Suprapubic skin (tissue), 4 donors: Measurements from ENCODE around the gene PLAAT5.

Source experiments
- CTCF ChIP-seq, 2 donors: fragments of 200-600 bp in 1 of 2; fragments of 450-650 bp in 1 of 2; sonication (generic) in 1 of 2; IDR thresholded peaks; one replicate each; pipeline ENCODE4 v1.5.1; 2016 to 2019; ENCODE audit warnings: antibody characterized with exemption in 2 of 2, mild to moderate bottlenecking in 1 of 2, moderate library complexity in 1 of 2
- EP300 ChIP-seq: sonication (generic); formaldehyde crosslinking; IDR thresholded peaks from one replicate; pipeline ENCODE4 v1.6.1; 2017; ENCODE audit warnings: antibody characterized with exemption
- POLR2A ChIP-seq, 2 donors: fragments of 450-650 bp; IDR thresholded peaks; one replicate each; pipeline ENCODE4 v1.6.1; 2017; ENCODE audit warnings: antibody characterized with exemption in 2 of 2, mild to moderate bottlenecking in 2 of 2, moderate library complexity in 2 of 2
- POLR2AphosphoS5 ChIP-seq, 3 donors: sonication (generic); formaldehyde crosslinking; IDR thresholded peaks; one replicate each; pipeline ENCODE4 v1.6.1; 2017; ENCODE audit warnings: antibody characterized with exemption in 3 of 3

- TF ChIP-seq CTCF (IDR thresholded peaks at IDR 0.05) (no peak), POLR2A (IDR thresholded peaks at IDR 0.05) (no peak), POLR2AphosphoS5 (IDR thresholded peaks at IDR 0.05) (no peak), EP300 (no peak)
Measured at GRCh38 chr11:63492441-63492840, 1.5 kb upstream of the PLAAT5 start.
